Thoracic aorta (tissue), 2 donors: ENCODE results near the gene SLC22A23. TPM values are rescaled to one million over a fixed set of nuclear protein-coding genes. Genes with fewer than 3 reads are reported as not detected.

Experiments
- ATAC-seq: fragments of 150-250 bp; one replicate; pipeline ENCODE4 v1.8.0; 2017; ENCODE audit warnings: low read depth; ENCODE audit not compliant: insufficient number of reproducible peaks, low FRiP score
- DNase-seq: peaks from one replicate; pipeline ENCODE4 v3.0.0-alpha.2; 2020; ENCODE audit warnings: low spot score
- H3K27ac ChIP-seq, 2 donors: fragments of 200-600 bp; sonication (generic); 1 replicate in 1 of 2; 2 replicates in 1 of 2; pipeline ENCODE4 v1.5.1; 2016; ENCODE audit warnings: mild to moderate bottlenecking in 2 of 2, moderate library complexity in 2 of 2
- H3K27me3 ChIP-seq: fragments of 200-600 bp; sonication (generic); replicated peaks from 2 replicates; pipeline ENCODE4 v1.6.0; 2016; ENCODE audit warnings: mild to moderate bottlenecking; ENCODE audit not compliant: insufficient read depth
- H3K36me3 ChIP-seq: fragments of 200-600 bp; sonication (generic); one replicate; pipeline ENCODE4 v1.5.1; 2016
- H3K4me1 ChIP-seq, 2 donors: fragments of 200-600 bp; sonication (generic); 1 replicate in 1 of 2; 2 replicates in 1 of 2; pipeline versions ENCODE4 v1.5.1 to v1.6.0; 2016; ENCODE audit warnings: low read depth in 2 of 2, mild to moderate bottlenecking in 1 of 2; ENCODE audit not compliant: control insufficient read depth in 1 of 2
- H3K4me3 ChIP-seq: fragments of 200-600 bp; sonication (generic); 2 replicates; pipeline ENCODE4 v1.5.1; 2016; ENCODE audit warnings: mild to moderate bottlenecking
- H3K9me3 ChIP-seq: fragments of 200-600 bp; sonication (generic); 2 replicates; pipeline ENCODE4 v1.5.1; 2016
- CTCF ChIP-seq: fragments of 200-600 bp; sonication (generic); IDR thresholded peaks from one replicate; pipeline ENCODE4 v1.5.1; 2019; ENCODE audit warnings: antibody characterized with exemption
- total RNA-seq, 2 donors: library from RNA; depleted of rRNA; stranded (reverse); fragments of >200 nt; gene quantifications; one replicate each; pipeline versions ENCODE4 v1.1.0 to v1.2.3, GENCODE V29; 2016

SLC22A23 gene
- total RNA-seq, 2 donors from 2014 or later = 5.1 to 9.7 TPM

- H3K4me3 ChIP-seq = no peak overlapping the region
- no peaks in the 10 kb centered on the region for H3K9me3 ChIP-seq
- no peaks in the 10 kb centered on the region for H3K36me3 ChIP-seq
- H3K4me1 ChIP-seq = no peaks in the 10 kb centered on the region
- TF ChIP-seq CTCF = no peak
- no peak for ATAC-seq
- H3K27me3 ChIP-seq = no peaks in the 10 kb centered on the region
- H3K27ac ChIP-seq = no peak overlapping the region
- DNase-seq = no peak
These were observed 108.0 kb downstream of the SLC22A23 start for GRCh38 chr6:3348821-3349220.

GRCh38 chr6:3347826-3348225 is 109.0 kb downstream of the SLC22A23 start:
- no peak for ATAC-seq
- no peaks in the 10 kb centered on the region for H3K27me3 ChIP-seq
- H3K36me3 ChIP-seq = no peaks in the 10 kb centered on the region
- no peaks in the 10 kb centered on the region for H3K4me1 ChIP-seq
- no peak for TF ChIP-seq CTCF
- no peak overlapping the region for H3K27ac ChIP-seq
- no peaks in the 10 kb centered on the region for H3K9me3 ChIP-seq
- H3K4me3 ChIP-seq = no peak overlapping the region
- DNase-seq = no peak

- Histone ChIP-seq H3K4me1 (no peaks in the 10 kb centered on the region), H3K9me3 (no peaks in the 10 kb centered on the region), H3K27me3 (no peaks in the 10 kb centered on the region), H3K36me3 (no peaks in the 10 kb centered on the region), H3K27ac (no peak overlapping the region), H3K4me3 (no peak overlapping the region)
- no peak for TF ChIP-seq CTCF
- ATAC-seq (no peak), DNase-seq (no peak)
These were observed 109.6 kb downstream of the SLC22A23 start for GRCh38 chr6:3347247-3347646.

- Histone ChIP-seq H3K4me1 (no peaks in the 10 kb centered on the region), H3K36me3 (no peaks in the 10 kb centered on the region), H3K9me3 (no peaks in the 10 kb centered on the region), H3K27me3 (no peaks in the 10 kb centered on the region), H3K27ac (no peak overlapping the region), H3K4me3 (no peak overlapping the region)
- no peak for TF ChIP-seq CTCF
- ATAC-seq (no peak), DNase-seq (no peak)
These were observed 110.4 kb downstream of the SLC22A23 start for GRCh38 chr6:3346476-3346875.

- ATAC-seq (no peak), DNase-seq (no peak)
- Histone ChIP-seq H3K27me3 (no peaks in the 10 kb centered on the region), H3K36me3 (no peaks in the 10 kb centered on the region), H3K4me3 (no peak overlapping the region), H3K4me1 (no peaks in the 10 kb centered on the region), H3K9me3 (no peaks in the 10 kb centered on the region), H3K27ac (no peak overlapping the region)
- TF ChIP-seq CTCF = no peak
These were observed 111.0 kb downstream of the SLC22A23 start for GRCh38 chr6:3345836-3346235.
